ENCODE measurements around the gene UIMC1.

The UIMC1 gene

GRCh38 chr5:176881816-176882566 lies 124.6 kb downstream of the UIMC1 start:
- DNase-seq (ENCODE audit: low read depth in 2 of 2), result no peak
- TF ChIP-seq CTCF (IDR thresholded peaks at IDR 0.05; ENCODE audit: low read depth, low read length), result no peak
- H3K4me3 ChIP-seq (replicated peaks in 1 of 2; ENCODE audit: low read depth in 2 of 2, low read length in 2 of 2), result no peak overlapping the region

DNA sequence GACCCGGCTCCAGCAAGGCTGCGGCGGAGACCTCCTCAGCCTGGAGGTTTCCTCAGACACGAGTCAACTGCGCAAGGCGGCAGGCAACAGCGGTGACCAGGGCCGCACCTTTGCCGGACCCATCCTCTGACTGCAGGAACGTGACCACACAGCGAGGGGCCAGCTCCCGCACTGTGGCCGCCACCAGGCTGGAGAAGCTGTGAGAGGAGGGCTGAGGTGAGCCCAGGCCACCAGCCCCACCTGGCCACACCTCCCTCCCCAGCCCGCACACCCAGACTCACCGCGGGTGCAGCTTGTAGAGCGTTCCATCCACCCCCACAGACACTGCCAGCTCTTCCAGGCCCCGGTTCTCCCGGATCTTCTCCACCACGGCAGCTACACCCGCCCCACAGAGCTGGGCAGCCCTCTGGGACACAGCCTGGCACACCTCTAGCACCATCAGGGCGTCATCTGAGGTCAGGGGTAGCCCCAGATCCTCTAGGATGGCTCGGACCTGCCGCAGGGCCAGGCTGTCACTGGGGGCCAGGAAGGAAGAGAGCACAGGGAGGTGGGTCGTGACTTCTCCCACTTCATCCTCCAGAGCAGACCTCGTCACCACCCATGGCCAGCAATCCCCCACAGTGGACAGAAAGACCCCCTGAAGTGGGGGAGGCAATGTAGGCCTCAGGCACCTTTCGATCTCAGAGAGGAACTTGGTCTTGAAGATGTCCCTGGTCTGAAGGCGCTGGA lies 125.4 kb downstream of the UIMC1 start:
- TF ChIP-seq CTCF (IDR thresholded peaks at IDR 0.05; ENCODE audit: low read depth, low read length), result no peak
- no peak for DNase-seq (ENCODE audit: low read depth in 2 of 2)
- H3K4me3 ChIP-seq (replicated peaks in 1 of 2; ENCODE audit: low read depth in 2 of 2, low read length in 2 of 2), result no peak overlapping the region

- no peak overlapping the region for H3K4me3 ChIP-seq (replicated peaks in 1 of 2; ENCODE audit: low read depth in 2 of 2, low read length in 2 of 2)
- no peak for TF ChIP-seq CTCF (IDR thresholded peaks at IDR 0.05; ENCODE audit: low read depth, low read length)
- DNase-seq (ENCODE audit: low read depth in 2 of 2), result no peak
These were observed 126.1 kb downstream of the UIMC1 start for GRCh38 chr5:176880366-176881020.

- DNase-seq (ENCODE audit: low read depth in 2 of 2), result no peak
- H3K4me3 ChIP-seq (replicated peaks in 1 of 2; ENCODE audit: low read depth in 2 of 2, low read length in 2 of 2), result no peak overlapping the region
- TF ChIP-seq CTCF (IDR thresholded peaks at IDR 0.05; ENCODE audit: low read depth, low read length), result no peak
These were observed 126.8 kb downstream of the UIMC1 start for GRCh38 chr5:176879663-176880361.

GRCh38 chr5:176878906-176879662 lies 127.5 kb downstream of the UIMC1 start:
- no peak for TF ChIP-seq CTCF (IDR thresholded peaks at IDR 0.05; ENCODE audit: low read depth, low read length)
- DNase-seq (ENCODE audit: low read depth in 2 of 2), result no peak

DNA sequence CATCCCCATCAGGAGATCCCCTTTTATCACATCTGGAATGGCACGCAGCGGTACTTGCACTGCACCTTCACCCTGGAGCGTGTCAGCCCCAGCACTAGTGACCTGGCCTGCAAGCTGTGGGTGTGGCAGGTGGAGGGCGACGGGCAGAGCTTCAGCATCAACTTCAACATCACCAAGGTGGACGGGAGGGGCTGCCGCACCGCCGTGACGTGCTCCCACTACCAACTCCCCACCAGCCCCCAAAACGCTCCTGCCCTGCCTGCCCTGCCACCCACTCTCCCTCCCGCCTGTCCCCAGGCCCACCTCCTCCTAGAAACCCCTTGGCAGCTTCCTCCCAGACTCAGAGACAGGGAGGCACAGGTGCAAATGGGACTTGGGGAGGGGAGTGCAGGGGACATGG lies 128.1 kb downstream of the UIMC1 start:
- no peak overlapping the region for H3K4me3 ChIP-seq (replicated peaks in 1 of 2; ENCODE audit: low read depth in 2 of 2, low read length in 2 of 2)
- TF ChIP-seq CTCF (IDR thresholded peaks at IDR 0.05; ENCODE audit: low read depth, low read length), result no peak
- no peak for DNase-seq (ENCODE audit: low read depth in 2 of 2)

More at GRCh38 chr5:176878906-176879662, 127.5 kb downstream of the UIMC1 start:
- no peak overlapping the region for H3K4me3 ChIP-seq (replicated peaks in 1 of 2; ENCODE audit: low read depth in 2 of 2, low read length in 2 of 2)

Data from cardiac fibroblast (primary cell).